Measurements from ENCODE around the gene SAMM50.

DNA sequence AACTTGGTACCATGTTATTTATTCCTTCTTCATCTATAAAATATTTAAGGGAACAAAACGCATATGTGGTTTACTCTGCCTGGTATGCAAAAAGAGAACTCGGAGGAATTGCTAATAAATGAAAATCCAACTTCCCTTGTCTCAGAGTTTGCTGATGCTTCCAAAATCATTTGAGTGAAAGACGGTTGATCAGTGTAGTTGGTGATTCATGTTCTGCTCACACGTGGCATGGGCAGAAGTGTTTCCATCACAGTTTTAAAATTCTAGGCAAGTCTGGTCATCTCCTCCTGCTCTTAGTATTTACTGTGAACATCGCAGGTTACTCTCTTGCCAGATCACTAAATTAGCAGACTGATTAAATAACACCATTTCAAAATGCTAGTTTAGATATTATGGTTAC, 56.9 kb downstream of the SAMM50 start:
- TF ChIP-seq, protein P1, sequence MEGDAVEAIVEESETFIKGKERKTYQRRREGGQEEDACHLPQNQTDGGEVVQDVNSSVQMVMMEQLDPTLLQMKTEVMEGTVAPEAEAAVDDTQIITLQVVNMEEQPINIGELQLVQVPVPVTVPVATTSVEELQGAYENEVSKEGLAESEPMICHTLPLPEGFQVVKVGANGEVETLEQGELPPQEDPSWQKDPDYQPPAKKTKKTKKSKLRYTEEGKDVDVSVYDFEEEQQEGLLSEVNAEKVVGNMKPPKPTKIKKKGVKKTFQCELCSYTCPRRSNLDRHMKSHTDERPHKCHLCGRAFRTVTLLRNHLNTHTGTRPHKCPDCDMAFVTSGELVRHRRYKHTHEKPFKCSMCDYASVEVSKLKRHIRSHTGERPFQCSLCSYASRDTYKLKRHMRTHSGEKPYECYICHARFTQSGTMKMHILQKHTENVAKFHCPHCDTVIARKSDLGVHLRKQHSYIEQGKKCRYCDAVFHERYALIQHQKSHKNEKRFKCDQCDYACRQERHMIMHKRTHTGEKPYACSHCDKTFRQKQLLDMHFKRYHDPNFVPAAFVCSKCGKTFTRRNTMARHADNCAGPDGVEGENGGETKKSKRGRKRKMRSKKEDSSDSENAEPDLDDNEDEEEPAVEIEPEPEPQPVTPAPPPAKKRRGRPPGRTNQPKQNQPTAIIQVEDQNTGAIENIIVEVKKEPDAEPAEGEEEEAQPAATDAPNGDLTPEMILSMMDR (IDR thresholded peaks at IDR 0.05), result no peak
- no peak for TF ChIP-seq POLR2AphosphoS5 (IDR thresholded peaks at IDR 0.05; ENCODE audit: insufficient read depth in 1 of 2, low read depth in 1 of 2)
